Naive thymus-derived CD4-positive, alpha-beta T cell (primary cell): Measurements from ENCODE around the gene KDSR. TPM values are rescaled to one million over a fixed set of nuclear protein-coding genes. Genes with fewer than 3 reads are reported as not detected.

Experiments
- ATAC-seq: fragments of 150-1000 bp; cut with Tn5 transposase; 2 replicates; pipeline ENCODE4 v1.10.0; 2021; ENCODE audit warnings: mild to moderate bottlenecking, moderate library complexity
- CTCF ChIA-PET: fragments of 350-600 bp; sonication (Branson Sonifier 250); formaldehyde crosslinking; loops from one replicate; lab custom pipeline; 2021; ENCODE audit warnings: antibody characterized with exemption; lab: Charles Lee
- POLR2A ChIA-PET: fragments of 350-600 bp; sonication (Branson Sonifier 250); formaldehyde crosslinking; loops from one replicate; lab custom pipeline; 2021; ENCODE audit warnings: antibody characterized with exemption, inconsistent platforms; lab: Charles Lee
- DNase-seq, 9 donors: peaks; one replicate each; pipeline versions ENCODE4 v3.0.0 to v3.0.0-alpha.2; 2020 to 2022; ENCODE audit warnings: mixed read lengths in 1 of 9
- H3K27ac ChIP-seq: one replicate; pipeline ENCODE4 v1.7.0; 2013; ENCODE audit warnings: mild to moderate bottlenecking, low read depth, low read length, moderate library complexity
- H3K27me3 ChIP-seq, 2 donors: one replicate each; pipeline ENCODE4 v1.7.0; 2013; ENCODE audit warnings: low read length in 2 of 2, mild to moderate bottlenecking in 2 of 2, moderate library complexity in 2 of 2; ENCODE audit not compliant: control insufficient read depth in 2 of 2, insufficient read depth in 2 of 2
- H3K36me3 ChIP-seq, 3 experiments: 1 replicate in 2 of 3; 2 replicates in 1 of 3; pipeline ENCODE4 v1.7.0; 2013; ENCODE audit warnings: low read length in 3 of 3, mild to moderate bottlenecking in 3 of 3, moderate library complexity in 1 of 3; ENCODE audit not compliant: insufficient read depth in 3 of 3, control insufficient read depth in 2 of 3
- H3K4me1 ChIP-seq, 2 donors: one replicate each; pipeline ENCODE4 v1.7.0; 2013; ENCODE audit warnings: low read length in 2 of 2, mild to moderate bottlenecking in 2 of 2, moderate library complexity in 1 of 2; ENCODE audit not compliant: control insufficient read depth in 2 of 2, insufficient read depth in 2 of 2
- H3K4me3 ChIP-seq: 2 replicates; pipeline ENCODE4 v1.7.0; 2013; ENCODE audit warnings: mild to moderate bottlenecking, low read length
- H3K9me3 ChIP-seq, 3 experiments: 1 replicate in 2 of 3; 2 replicates in 1 of 3; pipeline ENCODE4 v1.7.0; 2013; ENCODE audit warnings: low read length in 3 of 3; ENCODE audit not compliant: control insufficient read depth in 2 of 3
- H3K27ac Mint-ChIP-seq, 9 donors: one replicate each; pipeline ENCODE4 v1.8.0; 2020 to 2022; ENCODE audit warnings: mixed read lengths in 9 of 9, mild to moderate bottlenecking in 8 of 9, moderate library complexity in 5 of 9, inconsistent platforms in 2 of 9
- H3K27me3 Mint-ChIP-seq, 5 donors: one replicate each; pipeline ENCODE4 v1.8.0; 2021 to 2022; ENCODE audit warnings: mixed read lengths in 5 of 5, mild to moderate bottlenecking in 1 of 5
- H3K36me3 Mint-ChIP-seq, 5 donors: one replicate each; pipeline ENCODE4 v1.8.0; 2020 to 2022; ENCODE audit warnings: mixed read lengths in 5 of 5, mild to moderate bottlenecking in 3 of 5, inconsistent platforms in 1 of 5
- H3K4me1 Mint-ChIP-seq, 7 donors: one replicate each; pipeline ENCODE4 v1.8.0; 2020 to 2022; ENCODE audit warnings: mixed read lengths in 7 of 7, mild to moderate bottlenecking in 3 of 7, inconsistent platforms in 1 of 7
- H3K4me3 Mint-ChIP-seq, 10 donors: one replicate each; pipeline ENCODE4 v1.8.0; 2020 to 2022; ENCODE audit warnings: mild to moderate bottlenecking in 10 of 10, mixed read lengths in 10 of 10, moderate library complexity in 6 of 10, inconsistent platforms in 2 of 10
- H3K9me3 Mint-ChIP-seq, 11 donors: one replicate each; pipeline ENCODE4 v1.8.0; 2020 to 2022; ENCODE audit warnings: mixed read lengths in 11 of 11, mild to moderate bottlenecking in 4 of 11, inconsistent platforms in 1 of 11, moderate library complexity in 1 of 11
- intact Hi-C, 2 donors: fragments of 100-400 bp; cut with micrococcal nuclease; formaldehyde crosslinking; loops; one replicate each; pipeline ENCODE4 v1.15.1; 2023
- polyA plus RNA-seq, 2 donors: library from polyadenylated mRNA; unstranded; fragments of 300-500 nt; fragmentation: Illumina TruSeq; gene quantifications; one replicate each; pipeline ENCODE4 v1.2.3, GENCODE V29; 2021
- total RNA-seq, 6 experiments: library from RNA in 5 of 6; stranded (reverse) in 5 of 6; gene quantifications; 1 replicate in 5 of 6; 2 replicates in 1 of 6; pipeline ENCODE4 v1.2.3 and lab custom pipeline; 2021 to 2026

Gene KDSR
- total and polyA plus RNA-seq, 7 experiments from 2014 or later = 24.4 to 62.4 (median 48.7) TPM

DNA sequence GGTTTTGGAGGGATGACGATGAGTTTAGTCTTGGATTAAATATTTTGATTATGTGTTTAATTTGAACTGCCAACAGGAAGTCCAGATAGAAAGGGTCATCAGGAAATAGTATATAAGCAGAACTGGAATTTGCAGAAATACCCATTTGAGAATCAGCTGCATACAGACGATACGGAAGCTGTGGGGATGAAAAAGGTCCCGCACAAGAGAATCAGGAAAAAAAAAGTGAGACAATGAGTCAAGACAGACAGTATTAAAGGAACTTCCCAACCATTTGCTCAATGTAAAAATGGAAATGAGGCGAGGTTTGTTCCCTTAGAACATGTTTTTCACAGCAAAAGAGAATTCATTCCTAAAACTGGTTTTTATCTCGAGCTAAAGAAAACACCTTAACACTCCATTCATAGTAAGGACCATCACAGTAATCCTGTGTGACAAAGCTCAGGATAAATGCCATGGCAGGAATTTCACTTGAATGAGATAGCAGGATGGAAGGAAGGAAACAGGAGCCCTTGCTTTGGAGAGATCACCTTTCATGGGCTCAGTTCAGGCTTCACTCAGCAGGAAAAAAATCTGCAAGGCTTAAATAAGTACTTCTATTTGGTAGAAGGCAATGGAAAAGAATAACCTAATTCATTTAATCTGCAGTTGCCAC lies 76.7 kb downstream of the KDSR start:
- H3K4me3 Mint-ChIP-seq = peak overlapping the region in 5 of 10 donors; percentile 62 to 88 (median 85)
- peaks cover 68 to 79% of the 10 kb centered on the region in 2 donors for H3K4me1 ChIP-seq
- CTCF ChIA-PET = interaction anchor here (0.8 to 5.1 kb wide), 3 partner anchors 25 to 89 kb away, joined by 3 to 27 read pairs (median 3); partner anchors contain the start of gene BCL2
- H3K36me3 ChIP-seq = peaks cover 0 to under 1% (median 0%) of the 10 kb centered on the region in 3 experiments
- DNase-seq = no peak
- H3K9me3 Mint-ChIP-seq = no peaks in the 10 kb centered on the region
- no peaks in the 10 kb centered on the region for H3K27me3 Mint-ChIP-seq
- H3K36me3 Mint-ChIP-seq = peaks cover 4 to 54% (median 36%) of the 10 kb centered on the region in 5 donors
- H3K4me1 Mint-ChIP-seq = peaks cover 1 to 61% (median 3%) of the 10 kb centered on the region in 7 donors
- H3K4me3 ChIP-seq = peak overlapping the region; percentile 2
- POLR2A ChIA-PET = interaction anchor here (0.6 to 6.3 kb wide), 13 partner anchors 9 to 136 kb away, joined by 3 to 44 read pairs (median 5); no protein-coding TSS in a partner anchor
- ATAC-seq = no peak
- peak overlapping the region in 4 of 9 donors; percentile 74 to 95 (median 88) for H3K27ac Mint-ChIP-seq
- intact Hi-C loops = loop anchor here in 1 of 2 donors (5.0 kb wide), 1 partner anchor 33 kb away; no protein-coding TSS in a partner anchor
- peak overlapping the region; percentile 60 for H3K27ac ChIP-seq
- H3K9me3 ChIP-seq = no peaks in the 10 kb centered on the region
- no peaks in the 10 kb centered on the region for H3K27me3 ChIP-seq

DNA sequence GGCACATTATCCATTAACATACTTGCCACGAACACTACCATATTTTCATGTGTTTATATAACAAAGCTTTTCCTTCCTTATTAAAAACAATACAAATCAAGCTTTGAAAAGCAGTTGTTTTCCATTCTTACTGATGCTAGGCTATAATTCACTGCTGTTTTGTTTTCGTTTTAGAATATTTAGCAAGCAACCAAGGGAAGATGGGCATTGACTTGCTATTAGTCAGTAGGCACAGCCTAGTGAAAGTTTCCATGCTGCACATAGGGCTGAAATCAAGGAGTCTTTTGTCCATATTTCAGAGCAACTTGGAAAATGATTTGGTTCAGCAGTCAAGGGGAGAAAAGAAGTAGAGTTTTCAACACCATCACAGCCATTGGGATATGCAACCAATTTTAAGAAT lies 78.7 kb downstream of the KDSR start:
- no peak overlapping the region for H3K27ac ChIP-seq
- H3K36me3 Mint-ChIP-seq = peaks cover 2 to 48% (median 41%) of the 10 kb centered on the region in 5 donors
- H3K4me1 ChIP-seq = peaks cover 65 to 87% of the 10 kb centered on the region in 2 donors
- no peak for DNase-seq
- no peaks in the 10 kb centered on the region for H3K27me3 ChIP-seq
- ChIA-PET POLR2A (interaction anchor here (0.7 to 6.3 kb wide), 13 partner anchors 12 to 131 kb away, joined by 3 to 44 read pairs (median 4); partner anchors contain the start of gene BCL2), CTCF (interaction anchor here (0.7 to 0.8 kb wide), 3 partner anchors 17 to 53 kb away, joined by 3 to 4 read pairs (median 3); no protein-coding TSS in a partner anchor)
- intact Hi-C loops = loop anchor here in 1 of 2 donors (2.0 kb wide), 1 partner anchor 16 kb away; no protein-coding TSS in a partner anchor
- no peak overlapping the region for H3K4me3 Mint-ChIP-seq
- no peak for ATAC-seq
- H3K36me3 ChIP-seq = peaks cover 0 to 3% (median 0%) of the 10 kb centered on the region in 3 experiments
- peaks cover 0 to 61% (median 13%) of the 10 kb centered on the region in 7 donors for H3K4me1 Mint-ChIP-seq
- no peaks in the 10 kb centered on the region for H3K9me3 ChIP-seq
- H3K27me3 Mint-ChIP-seq = no peaks in the 10 kb centered on the region
- no peak overlapping the region for H3K4me3 ChIP-seq
- H3K9me3 Mint-ChIP-seq = no peaks in the 10 kb centered on the region
- no peak overlapping the region for H3K27ac Mint-ChIP-seq

DNA sequence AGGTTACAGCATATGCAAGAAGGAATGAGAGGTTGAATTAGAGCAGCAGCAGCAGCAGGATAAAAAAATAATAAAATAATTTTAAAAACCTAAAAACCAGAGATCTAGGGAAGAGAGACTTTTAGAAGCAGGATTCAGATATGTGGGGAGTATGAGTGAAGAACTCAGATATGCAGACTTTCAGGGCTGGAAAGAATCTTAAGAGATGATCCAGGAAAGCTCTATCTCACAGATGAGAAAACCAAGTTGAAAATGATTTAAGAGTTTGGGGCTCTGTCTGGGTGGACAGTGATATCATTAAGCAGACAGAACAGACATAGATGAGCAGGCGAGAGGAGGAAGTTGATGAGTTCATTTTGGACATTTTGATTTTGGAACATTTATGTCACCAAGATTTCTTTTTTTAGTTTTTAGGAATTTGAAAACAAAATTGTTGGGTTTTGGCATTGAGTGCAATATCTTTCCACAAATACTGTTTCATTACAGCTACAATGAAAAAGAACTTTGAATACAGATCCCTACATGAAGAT lies 79.2 kb downstream of the KDSR start:
- Mint-ChIP-seq H3K27me3 (no peaks in the 10 kb centered on the region), H3K36me3 (peaks cover 0 to 45% (median 36%) of the 10 kb centered on the region in 5 donors), H3K27ac (no peak overlapping the region), H3K4me1 (peaks cover 0 to 57% (median 14%) of the 10 kb centered on the region in 7 donors), H3K4me3 (no peak overlapping the region), H3K9me3 (no peaks in the 10 kb centered on the region)
- Histone ChIP-seq H3K27me3 (no peaks in the 10 kb centered on the region), H3K36me3 (peaks cover 0 to 3% (median 0%) of the 10 kb centered on the region in 3 experiments), H3K9me3 (no peaks in the 10 kb centered on the region), H3K4me1 (peaks cover 60 to 81% of the 10 kb centered on the region in 2 donors), H3K27ac (no peak overlapping the region), H3K4me3 (no peak overlapping the region)
- DNase-seq (no peak), ATAC-seq (no peak)
- ChIA-PET CTCF (interaction anchor here (0.7 kb wide), 1 partner anchor 52 kb away, joined by 3 read pairs; no protein-coding TSS in a partner anchor), POLR2A (interaction anchor here (0.7 to 6.3 kb wide), 10 partner anchors 12 to 130 kb away, joined by 3 to 44 read pairs (median 4); partner anchors contain the start of gene BCL2)
- intact Hi-C loops = loop anchor here in 1 of 2 donors (2.0 kb wide), 1 partner anchor 15 kb away; no protein-coding TSS in a partner anchor

DNA sequence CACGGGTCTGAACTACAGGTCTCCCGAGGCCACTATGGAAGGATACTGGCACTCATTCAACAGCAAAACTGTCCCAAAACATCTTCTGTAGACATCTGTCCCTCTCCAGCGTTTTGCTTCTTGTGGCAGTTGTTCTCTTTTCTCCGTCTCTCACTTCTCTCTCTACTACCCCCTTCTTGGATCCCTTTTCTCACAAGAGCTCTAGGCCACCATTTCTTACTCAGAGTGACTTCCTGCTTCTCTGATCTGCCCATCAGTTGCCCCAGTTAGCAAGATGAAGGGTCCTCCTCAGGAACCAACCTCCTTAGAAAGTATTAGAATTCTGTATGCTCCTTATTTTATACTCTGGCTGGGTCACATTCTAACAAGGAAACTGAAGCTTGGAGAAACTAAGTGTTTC lies 80.1 kb downstream of the KDSR start:
- Histone ChIP-seq H3K36me3 (peaks cover 0 to 3% (median 0%) of the 10 kb centered on the region in 3 experiments), H3K4me3 (no peak overlapping the region), H3K9me3 (no peaks in the 10 kb centered on the region), H3K4me1 (peaks cover 52 to 75% of the 10 kb centered on the region in 2 donors), H3K27me3 (no peaks in the 10 kb centered on the region), H3K27ac (no peak overlapping the region)
- H3K27ac Mint-ChIP-seq = no peak overlapping the region
- DNase-seq (no peak), ATAC-seq (no peak)
- ChIA-PET CTCF (interaction anchor here (1.0 to 2.5 kb wide), 2 partner anchors 15 to 32 kb away, joined by 3 to 6 read pairs; no protein-coding TSS in a partner anchor), POLR2A (interaction anchor here (1.0 to 6.3 kb wide), 7 partner anchors 9 to 132 kb away, joined by 3 to 44 read pairs (median 4); no protein-coding TSS in a partner anchor)
- H3K9me3 Mint-ChIP-seq = no peaks in the 10 kb centered on the region
- intact Hi-C loops = no loop called here
- peaks cover 4 to 50% (median 14%) of the 10 kb centered on the region in 7 donors for H3K4me1 Mint-ChIP-seq
- peaks cover 0 to 45% (median 33%) of the 10 kb centered on the region in 5 donors for H3K36me3 Mint-ChIP-seq
- H3K27me3 Mint-ChIP-seq = no peaks in the 10 kb centered on the region
- no peak overlapping the region for H3K4me3 Mint-ChIP-seq

DNA sequence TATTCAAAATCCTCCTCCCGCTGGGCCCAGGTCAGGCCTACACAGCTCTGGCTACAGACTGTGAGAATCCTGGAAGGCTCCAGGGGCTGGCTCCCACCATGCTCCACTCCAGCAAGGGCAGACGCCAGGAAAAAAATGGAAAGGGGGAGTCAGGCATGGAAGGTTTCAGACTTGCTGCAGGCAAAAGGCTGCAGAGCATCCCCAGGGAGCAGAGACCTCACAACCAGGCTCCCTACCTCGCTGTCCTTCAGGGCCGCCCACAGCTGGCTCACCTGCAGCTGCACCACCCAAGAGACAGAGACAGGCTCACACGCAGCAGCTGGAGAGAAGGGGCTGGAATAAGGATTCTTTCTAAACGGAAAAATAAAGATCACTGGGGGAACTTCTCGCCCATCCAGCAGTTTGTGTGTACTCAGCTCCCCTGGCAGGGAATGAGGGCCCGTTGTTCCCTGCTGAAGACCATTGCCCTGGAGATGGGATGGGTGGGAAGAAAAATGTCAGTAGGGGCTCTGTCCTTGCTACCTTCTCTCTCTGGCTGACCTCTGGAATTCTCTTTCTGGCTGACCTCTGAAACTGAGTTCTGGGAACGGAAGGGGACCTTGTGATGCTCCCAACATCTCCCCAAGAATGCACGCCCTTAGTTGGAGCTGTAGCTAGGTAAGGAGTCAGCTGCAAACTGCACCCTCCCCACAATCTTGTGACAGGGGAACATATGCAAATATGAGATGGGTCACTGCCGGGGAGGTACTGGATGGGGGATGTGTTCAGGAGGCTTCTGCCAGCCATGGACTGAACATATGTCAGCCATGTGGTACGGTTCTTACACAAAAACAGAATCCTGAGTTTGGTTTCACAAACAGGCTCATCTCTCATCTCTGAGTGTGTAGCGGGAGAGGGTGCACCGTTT lies 81.9 kb downstream of the KDSR start:
- ATAC-seq (peak; percentile 31), DNase-seq (no peak)
- peaks cover 0 to 7% (median 0%) of the 10 kb centered on the region in 3 experiments for H3K36me3 ChIP-seq
- Mint-ChIP-seq H3K36me3 (peaks cover 12 to 60% (median 39%) of the 10 kb centered on the region in 5 donors), H3K4me1 (peaks cover 22 to 45% (median 30%) of the 10 kb centered on the region in 7 donors), H3K27ac (peak overlapping the region in 4 of 9 donors; percentile 8 to 68 (median 38)), H3K27me3 (no peaks in the 10 kb centered on the region), H3K4me3 (peak overlapping the region in 6 of 10 donors; percentile 13 to 48 (median 32)), H3K9me3 (peaks cover 0 to 5% (median 0%) of the 10 kb centered on the region in 11 donors)
- no peaks in the 10 kb centered on the region for H3K9me3 ChIP-seq
- H3K4me1 ChIP-seq = peaks cover 37 to 56% of the 10 kb centered on the region in 2 donors
- H3K4me3 ChIP-seq = no peak overlapping the region
- H3K27ac ChIP-seq = no peak overlapping the region
- CTCF ChIA-PET = interaction anchor here (2.5 kb wide), 1 partner anchor 33 kb away, joined by 6 read pairs; no protein-coding TSS in a partner anchor
- POLR2A ChIA-PET = interaction anchor here (0.9 to 2.3 kb wide), 4 partner anchors 12 to 27 kb away, joined by 3 to 7 read pairs (median 4); no protein-coding TSS in a partner anchor
- intact Hi-C loops = no loop called here
- H3K27me3 ChIP-seq = no peaks in the 10 kb centered on the region
